ENCODE results near the gene SLC13A4. TPM values are rescaled to one million over a fixed set of nuclear protein-coding genes. Genes with fewer than 3 reads are reported as not detected.
"Not testable (repeated sequence)": the region's sequence is repeated elsewhere in the genome, so short reads cannot be mapped to it uniquely, and the experiment has no call there.

The SLC13A4 gene
- total RNA-seq, 1 experiment from 2014 or later, result not detected

DNA sequence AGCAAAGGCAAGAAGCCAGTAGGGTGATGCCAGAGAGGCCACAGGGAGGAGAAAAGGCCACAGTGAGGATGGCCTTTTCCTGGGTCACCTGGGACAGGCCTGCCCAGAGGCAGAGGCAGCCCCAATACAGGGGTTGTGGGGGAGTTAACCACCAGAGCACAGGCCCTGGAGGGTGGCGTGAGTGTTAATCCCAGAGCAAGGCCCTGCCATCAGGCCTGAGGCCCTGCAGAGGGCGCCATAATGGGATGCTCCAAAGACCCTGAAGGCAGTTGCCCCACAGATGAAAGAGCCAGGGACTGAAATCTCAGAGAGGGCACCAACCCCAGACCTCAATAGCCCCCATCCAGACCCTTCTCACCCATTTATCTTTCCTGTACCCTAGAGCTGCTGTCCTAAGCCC is 23.9 kb downstream of the SLC13A4 start:
- intact Hi-C loops (cut with micrococcal nuclease; ENCODE audit: unreplicated experiment), result no loop called here
- DNase-seq, result no peak
- no TSS peak for BruUV-seq (replicated peaks)
- Mint-ChIP-seq H3K4me3 (ENCODE audit: low read depth, unreplicated experiment) (no peak overlapping the region), H3K27me3 (ENCODE audit: unreplicated experiment) (no peaks in the 10 kb centered on the region), H3K36me3 (ENCODE audit: insufficient read depth, unreplicated experiment) (peaks cover 4% of the 10 kb centered on the region), H3K4me1 (ENCODE audit: low read depth, unreplicated experiment) (no peaks in the 10 kb centered on the region), H3K9me3 (ENCODE audit: low read depth, unreplicated experiment) (no peaks in the 10 kb centered on the region), H3K27ac (ENCODE audit: unreplicated experiment) (no peak overlapping the region)
- TF ChIP-seq, protein P1, sequence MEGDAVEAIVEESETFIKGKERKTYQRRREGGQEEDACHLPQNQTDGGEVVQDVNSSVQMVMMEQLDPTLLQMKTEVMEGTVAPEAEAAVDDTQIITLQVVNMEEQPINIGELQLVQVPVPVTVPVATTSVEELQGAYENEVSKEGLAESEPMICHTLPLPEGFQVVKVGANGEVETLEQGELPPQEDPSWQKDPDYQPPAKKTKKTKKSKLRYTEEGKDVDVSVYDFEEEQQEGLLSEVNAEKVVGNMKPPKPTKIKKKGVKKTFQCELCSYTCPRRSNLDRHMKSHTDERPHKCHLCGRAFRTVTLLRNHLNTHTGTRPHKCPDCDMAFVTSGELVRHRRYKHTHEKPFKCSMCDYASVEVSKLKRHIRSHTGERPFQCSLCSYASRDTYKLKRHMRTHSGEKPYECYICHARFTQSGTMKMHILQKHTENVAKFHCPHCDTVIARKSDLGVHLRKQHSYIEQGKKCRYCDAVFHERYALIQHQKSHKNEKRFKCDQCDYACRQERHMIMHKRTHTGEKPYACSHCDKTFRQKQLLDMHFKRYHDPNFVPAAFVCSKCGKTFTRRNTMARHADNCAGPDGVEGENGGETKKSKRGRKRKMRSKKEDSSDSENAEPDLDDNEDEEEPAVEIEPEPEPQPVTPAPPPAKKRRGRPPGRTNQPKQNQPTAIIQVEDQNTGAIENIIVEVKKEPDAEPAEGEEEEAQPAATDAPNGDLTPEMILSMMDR (IDR thresholded peaks at IDR 0.05; ENCODE audit: unreplicated experiment), result no peak
- CTCF ChIA-PET, result no interaction called here

DNA sequence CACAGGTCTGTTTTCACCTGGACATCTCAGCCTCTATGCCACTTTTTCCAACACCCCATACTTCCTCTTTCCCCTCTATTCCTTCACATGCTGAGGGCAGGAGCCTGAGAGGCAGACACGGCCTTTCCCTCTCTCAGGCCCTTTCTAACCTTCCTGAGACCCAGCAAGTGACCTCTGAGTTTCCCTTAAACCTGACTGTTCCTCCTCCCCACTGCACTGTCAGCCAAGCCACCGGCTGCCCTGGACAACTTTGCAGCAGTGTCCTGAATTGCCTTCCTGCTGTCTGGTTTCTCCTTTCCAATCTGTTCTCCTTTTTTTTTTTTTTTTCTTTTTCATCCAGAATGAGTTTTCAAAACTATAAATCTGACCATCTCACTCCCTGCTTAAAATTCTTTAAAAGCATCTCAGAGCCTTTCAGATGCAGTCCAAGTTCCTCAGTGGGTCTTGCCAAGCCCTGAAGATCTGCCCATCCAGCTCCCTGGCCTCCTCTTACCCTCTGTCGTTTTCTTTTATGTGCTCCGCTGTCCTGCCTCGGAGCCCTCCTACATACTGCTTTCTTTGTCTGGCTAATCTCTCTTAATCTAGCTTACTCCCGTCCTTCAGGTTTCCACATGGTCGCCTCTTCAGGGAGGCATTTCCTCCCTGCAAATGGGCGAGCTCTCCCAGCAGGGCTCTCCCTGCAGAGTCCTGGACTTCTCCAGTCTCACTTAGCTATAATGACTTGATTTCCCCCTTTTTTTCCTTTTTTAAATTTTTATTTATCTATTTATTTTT is 30.5 kb downstream of the SLC13A4 start:
- H3K9me3 Mint-ChIP-seq (ENCODE audit: low read depth, unreplicated experiment), result no peaks in the 10 kb centered on the region
- TF ChIP-seq, protein P1 (IDR thresholded peaks at IDR 0.05; ENCODE audit: unreplicated experiment), result no peak
- no peaks in the 10 kb centered on the region for H3K36me3 Mint-ChIP-seq (ENCODE audit: insufficient read depth, unreplicated experiment)
- DNase-seq, result no peak
- CTCF ChIA-PET, result no interaction called here
- H3K4me1 Mint-ChIP-seq (ENCODE audit: low read depth, unreplicated experiment), result no peaks in the 10 kb centered on the region
- no peak overlapping the region for H3K27ac Mint-ChIP-seq (ENCODE audit: unreplicated experiment)
- no TSS peak for BruUV-seq (replicated peaks)
- H3K27me3 Mint-ChIP-seq (ENCODE audit: unreplicated experiment), result no peaks in the 10 kb centered on the region
- intact Hi-C loops (cut with micrococcal nuclease; ENCODE audit: unreplicated experiment), result no loop called here
- no peak overlapping the region for H3K4me3 Mint-ChIP-seq (ENCODE audit: low read depth, unreplicated experiment)

DNA sequence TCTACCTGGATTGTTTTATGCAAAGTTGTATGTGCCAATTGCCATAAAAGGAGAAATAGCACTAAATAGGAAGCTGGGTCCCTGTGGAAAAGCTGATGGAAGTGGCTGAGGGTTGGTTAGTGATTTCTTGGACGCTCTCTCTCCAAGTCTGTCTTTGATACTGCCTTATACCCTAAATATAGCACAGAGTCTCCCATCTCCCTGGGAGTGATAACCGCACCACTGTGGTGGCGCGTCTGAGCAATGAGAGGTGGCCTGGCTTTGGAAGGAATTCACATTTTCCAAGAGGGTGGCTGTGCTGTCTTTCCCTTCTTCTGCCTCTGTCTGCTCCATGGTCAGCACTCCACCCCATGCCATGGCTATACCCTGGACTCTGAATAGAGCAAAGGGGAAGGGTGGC is 34.4 kb downstream of the SLC13A4 start:
- Mint-ChIP-seq H3K27ac (ENCODE audit: unreplicated experiment) (no peak overlapping the region), H3K27me3 (ENCODE audit: unreplicated experiment) (no peaks in the 10 kb centered on the region), H3K9me3 (ENCODE audit: low read depth, unreplicated experiment) (no peaks in the 10 kb centered on the region), H3K4me3 (ENCODE audit: low read depth, unreplicated experiment) (no peak overlapping the region), H3K36me3 (ENCODE audit: insufficient read depth, unreplicated experiment) (no peaks in the 10 kb centered on the region), H3K4me1 (ENCODE audit: low read depth, unreplicated experiment) (no peaks in the 10 kb centered on the region)
- DNase-seq, result no peak
- TF ChIP-seq, protein P1 (IDR thresholded peaks at IDR 0.05; ENCODE audit: unreplicated experiment), result no peak
- intact Hi-C loops (cut with micrococcal nuclease; ENCODE audit: unreplicated experiment), result no loop called here
- CTCF ChIA-PET, result no interaction called here
- BruUV-seq (replicated peaks), result no TSS peak

DNA sequence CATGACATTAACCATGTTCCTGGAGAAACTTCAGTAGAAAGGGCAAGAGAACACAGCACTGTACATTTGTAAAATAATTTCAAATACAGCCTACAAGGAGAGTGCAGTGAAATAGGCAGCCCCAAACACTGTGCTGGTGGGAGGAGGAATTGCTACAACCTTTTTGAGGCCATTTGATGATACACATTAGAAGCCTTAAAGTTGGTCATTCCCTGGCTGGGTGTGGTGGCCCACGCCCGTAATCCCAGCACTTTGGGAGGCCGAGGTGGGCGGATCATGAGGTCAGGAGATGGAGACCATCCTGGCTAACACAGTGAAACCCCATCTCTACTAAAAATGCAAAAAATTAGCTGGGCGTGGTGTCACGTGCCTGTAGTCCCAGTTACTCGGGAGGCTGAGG is 35.4 kb downstream of the SLC13A4 start:
- H3K27ac Mint-ChIP-seq (ENCODE audit: unreplicated experiment); H3K27me3 Mint-ChIP-seq (ENCODE audit: unreplicated experiment); BruUV-seq (replicated peaks); H3K9me3 Mint-ChIP-seq (ENCODE audit: low read depth, unreplicated experiment); CTCF ChIA-PET; H3K4me1 Mint-ChIP-seq (ENCODE audit: low read depth, unreplicated experiment); intact Hi-C loops (cut with micrococcal nuclease; ENCODE audit: unreplicated experiment); H3K4me3 Mint-ChIP-seq (ENCODE audit: low read depth, unreplicated experiment); DNase-seq; H3K36me3 Mint-ChIP-seq (ENCODE audit: insufficient read depth, unreplicated experiment): not testable (repeated sequence)

DNA sequence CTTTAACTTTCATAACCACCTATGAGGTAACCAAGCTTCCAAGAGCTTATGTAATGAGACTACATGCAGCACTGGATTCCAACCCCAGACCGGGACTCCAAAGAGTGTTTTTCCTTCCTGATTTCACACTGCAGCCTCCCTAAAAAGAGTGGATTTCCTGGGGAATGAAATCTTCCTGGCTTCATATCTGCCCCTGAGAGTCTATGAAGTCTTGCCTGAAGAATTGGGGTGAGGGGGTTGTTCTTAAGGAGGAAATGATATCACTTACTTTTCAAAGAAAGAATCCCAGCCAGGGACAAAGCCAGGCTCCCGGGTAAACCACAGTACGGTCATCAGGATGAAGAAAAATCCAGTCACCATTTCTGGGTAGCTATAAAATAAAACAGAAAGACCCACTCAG is 35.9 kb downstream of the SLC13A4 start:
- H3K9me3 Mint-ChIP-seq (ENCODE audit: low read depth, unreplicated experiment), result no peaks in the 10 kb centered on the region
- BruUV-seq (replicated peaks), result no TSS peak
- intact Hi-C loops (cut with micrococcal nuclease; ENCODE audit: unreplicated experiment), result no loop called here
- no peaks in the 10 kb centered on the region for H3K27me3 Mint-ChIP-seq (ENCODE audit: unreplicated experiment)
- no peak for DNase-seq
- no peaks in the 10 kb centered on the region for H3K4me1 Mint-ChIP-seq (ENCODE audit: low read depth, unreplicated experiment)
- no peak overlapping the region for H3K27ac Mint-ChIP-seq (ENCODE audit: unreplicated experiment)
- TF ChIP-seq, protein P1 (IDR thresholded peaks at IDR 0.05; ENCODE audit: unreplicated experiment), result no peak
- CTCF ChIA-PET, result no interaction called here
- no peaks in the 10 kb centered on the region for H3K36me3 Mint-ChIP-seq (ENCODE audit: insufficient read depth, unreplicated experiment)
- no peak overlapping the region for H3K4me3 Mint-ChIP-seq (ENCODE audit: low read depth, unreplicated experiment)

Data from Calu3 (cell line).